GM12873 (cell line): ENCODE data around the gene ASAP2.

ENCODE experiments used
- CTCF ChIP-seq: IDR thresholded peaks from 2 replicates; pipeline ENCODE4 v1.5.1; 2012; ENCODE audit warnings: low read depth, mild to moderate bottlenecking, moderate library complexity, low read length, control low read depth; ENCODE audit not compliant: insufficient read depth; ENCODE audit errors: missing control alignments

Gene ASAP2

GRCh38 chr2:9312591-9312990 is 106.0 kb downstream of the ASAP2 start:
- no peak for TF ChIP-seq CTCF

GRCh38 chr2:9313443-9313842 is 106.8 kb downstream of the ASAP2 start:
- no peak for TF ChIP-seq CTCF

DNA sequence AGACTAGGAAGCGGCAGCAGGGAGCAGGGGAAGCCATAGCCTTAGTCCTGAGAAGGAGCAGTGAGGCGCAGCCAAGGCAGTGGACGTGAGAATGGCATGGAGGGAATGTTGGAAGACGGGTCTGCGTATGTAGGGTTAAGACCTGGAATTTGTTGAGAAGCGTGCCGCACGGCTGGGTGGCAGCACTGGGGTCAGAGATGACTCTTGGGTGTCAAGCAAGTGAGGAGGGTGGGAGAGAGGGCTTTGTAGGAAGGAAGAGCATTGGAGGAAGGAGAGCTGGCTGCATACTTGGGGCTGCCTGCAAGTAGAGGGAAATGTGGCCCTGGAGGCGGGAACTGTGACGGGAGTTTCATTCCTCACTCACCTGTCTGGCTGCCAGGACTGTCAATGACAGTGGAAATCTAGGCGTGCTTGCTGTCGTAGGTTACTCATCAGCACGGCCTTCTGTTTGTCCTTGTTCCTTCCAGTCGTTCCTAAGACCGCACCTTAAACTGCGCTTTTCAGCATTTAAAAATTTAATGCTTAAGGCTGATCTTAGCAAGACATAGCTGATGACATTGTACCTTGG is 108.8 kb downstream of the ASAP2 start:
- no peak for TF ChIP-seq CTCF

DNA sequence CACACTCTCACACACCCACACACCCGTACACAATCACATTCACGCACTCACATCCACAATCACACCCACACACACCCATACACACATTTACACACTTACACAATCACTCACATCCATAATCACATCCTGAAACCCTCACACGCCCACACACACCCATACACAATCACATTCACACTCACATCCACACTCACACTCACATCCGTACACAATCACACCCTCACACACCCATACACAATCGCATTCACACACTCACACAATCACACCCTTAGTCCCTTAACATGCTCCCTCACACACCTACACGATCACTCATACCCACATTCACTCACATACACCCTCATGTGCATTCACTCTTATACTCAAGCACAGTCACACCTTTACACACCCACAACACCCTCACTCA is 110.9 kb downstream of the ASAP2 start:
- no peak for TF ChIP-seq CTCF

DNA sequence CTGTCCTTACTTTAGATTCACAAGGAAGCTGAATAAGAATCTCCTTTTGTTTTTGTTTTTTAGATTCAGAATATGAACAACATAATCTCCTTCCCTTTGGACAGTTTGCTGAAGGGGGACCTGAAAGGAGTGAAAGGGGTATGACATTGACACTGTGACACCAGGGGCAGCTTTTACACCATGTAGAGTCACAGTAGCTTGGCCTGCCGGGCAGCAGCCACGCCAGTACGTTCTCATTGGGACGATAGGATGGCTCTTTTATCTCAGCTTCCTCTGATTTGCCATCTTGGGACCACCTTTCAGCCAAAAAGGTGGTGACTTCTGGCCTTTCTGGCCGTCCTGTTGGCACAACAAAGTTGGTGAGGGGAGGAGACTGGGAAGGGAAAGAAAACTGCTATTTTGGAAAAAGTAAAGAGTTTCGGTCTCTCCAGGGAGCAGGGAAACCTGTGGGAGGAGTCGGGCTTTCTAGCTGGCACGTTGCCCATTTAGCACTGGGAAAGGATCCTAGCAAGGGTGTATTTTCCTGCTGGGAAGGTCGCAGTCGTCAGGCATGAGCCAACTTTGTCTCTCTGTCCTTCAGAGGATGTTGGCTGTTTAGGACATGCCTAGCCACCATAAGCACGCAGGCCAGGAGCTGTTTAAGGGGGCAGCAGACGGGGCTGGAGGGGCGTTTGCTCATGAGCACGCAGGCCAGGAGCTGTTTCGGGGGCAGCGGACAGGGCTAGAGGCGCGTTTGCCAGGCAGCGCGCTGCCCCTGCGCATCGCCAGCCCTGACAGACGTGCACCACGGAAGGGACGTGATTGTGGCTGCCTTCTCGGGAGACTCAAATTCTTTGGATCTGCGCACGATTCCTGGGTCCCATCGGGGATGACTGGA is 112.1 kb downstream of the ASAP2 start:
- TF ChIP-seq CTCF: no peak

DNA sequence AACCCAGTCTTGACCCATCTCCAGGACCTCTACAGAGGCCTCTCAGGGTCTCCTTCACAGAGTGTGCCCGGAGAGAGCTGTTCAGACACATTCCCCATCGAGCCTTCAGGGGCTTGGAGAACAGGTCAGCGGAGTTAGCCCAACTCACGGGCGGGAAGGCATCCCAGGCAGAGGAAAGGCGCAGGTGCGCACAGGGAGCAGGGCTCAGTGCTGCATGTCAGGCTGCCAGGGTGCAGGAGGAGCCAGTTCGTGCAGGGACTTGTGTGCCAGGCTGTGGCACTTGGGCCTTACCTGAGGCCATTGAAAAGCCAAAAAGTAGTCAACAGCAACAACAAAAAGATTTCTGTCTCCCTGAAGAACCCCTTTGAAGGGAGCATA is 112.7 kb downstream of the ASAP2 start:
- no peak for TF ChIP-seq CTCF

GRCh38 chr2:9322576-9322975 is 116.0 kb downstream of the ASAP2 start:
- no peak for TF ChIP-seq CTCF
